Measurements from ENCODE around the gene PPA2. TPM values are rescaled to one million over a fixed set of nuclear protein-coding genes. Genes with fewer than 3 reads are reported as not detected.
"Not testable (repeated sequence)": the region's sequence is repeated elsewhere in the genome, so short reads cannot be mapped to it uniquely, and the experiment has no call there.

PPA2 gene
- total RNA-seq: 157 TPM

GRCh38 chr4:105473324-105474098, at the start of gene PPA2:
TSS of gene PPA2 (minus strand) at chr4:105474062. CDS start at chr4:105474050, 12 bp downstream.
- DNase-seq: peak; percentile 94

DNA sequence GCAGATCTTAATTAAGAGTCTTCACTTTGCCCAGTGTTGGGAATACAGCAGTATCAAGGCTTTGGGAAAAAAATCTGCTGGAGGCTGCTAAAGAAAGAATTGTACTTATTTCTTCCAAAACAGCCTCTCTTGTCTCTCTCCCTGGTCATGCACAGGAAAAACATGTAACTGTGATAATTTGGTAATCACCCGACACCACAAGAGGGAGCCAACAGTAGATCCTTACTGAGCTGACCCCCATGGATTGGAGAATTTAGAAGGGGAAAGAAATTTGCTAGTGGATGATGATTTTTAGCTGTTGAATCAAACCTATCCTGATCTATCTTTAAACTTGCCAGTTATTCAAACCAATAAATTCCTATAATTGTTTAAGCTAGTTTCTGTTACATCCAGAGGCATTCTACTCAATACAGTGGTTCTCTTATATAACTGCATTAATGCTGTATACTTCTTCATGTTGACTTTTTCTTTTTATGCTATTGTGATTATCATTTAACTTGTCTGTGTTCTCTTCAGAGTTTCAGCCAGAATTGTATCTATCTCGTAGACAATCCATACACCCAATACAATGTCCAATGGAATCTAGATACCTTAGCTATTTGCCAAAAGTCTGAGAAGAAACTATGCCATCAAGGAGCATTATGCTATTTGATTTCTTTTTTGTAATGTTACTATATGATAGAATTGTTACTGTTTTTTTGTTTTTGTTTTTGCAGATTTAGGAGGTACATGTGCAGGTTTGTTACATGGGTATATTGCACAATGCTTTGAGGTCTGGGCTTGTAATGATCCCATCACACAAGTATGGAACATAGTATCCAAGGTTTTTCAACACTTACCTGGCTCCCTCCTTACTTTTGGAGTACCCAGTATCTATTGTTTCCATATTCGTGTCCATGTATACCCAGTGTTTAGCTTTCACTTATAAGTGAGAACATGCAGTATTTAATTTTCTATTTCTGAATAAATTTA, 47.2 kb upstream of the PPA2 start:
- peak; percentile 65 for DNase-seq

DNA sequence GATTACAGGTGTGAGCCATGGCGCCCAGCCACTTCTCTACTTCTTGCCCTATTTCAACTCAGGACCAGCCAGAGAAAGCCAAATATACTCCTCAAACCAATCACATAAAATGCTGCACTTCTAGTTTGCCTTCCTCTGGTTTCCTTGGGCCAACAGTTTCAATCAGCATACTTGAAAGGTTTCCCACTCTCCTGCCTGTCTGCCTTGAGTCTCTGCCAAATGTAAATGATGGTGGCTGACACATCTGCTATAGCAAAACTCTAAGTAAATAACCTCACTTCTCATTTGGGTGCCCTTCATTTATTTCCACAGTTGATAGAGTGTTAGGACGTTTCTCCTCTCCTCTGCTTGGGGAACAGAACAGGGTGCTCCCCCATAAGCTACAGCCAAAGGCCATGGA, 36.4 kb upstream of the PPA2 start:
- DNase-seq: no peak

GRCh38 chr4:105509714-105510113, 35.9 kb upstream of the PPA2 start:
- DNase-seq: no peak

- no peak for DNase-seq
Measured at GRCh38 chr4:105509291-105509690, 35.4 kb upstream of the PPA2 start.

DNA sequence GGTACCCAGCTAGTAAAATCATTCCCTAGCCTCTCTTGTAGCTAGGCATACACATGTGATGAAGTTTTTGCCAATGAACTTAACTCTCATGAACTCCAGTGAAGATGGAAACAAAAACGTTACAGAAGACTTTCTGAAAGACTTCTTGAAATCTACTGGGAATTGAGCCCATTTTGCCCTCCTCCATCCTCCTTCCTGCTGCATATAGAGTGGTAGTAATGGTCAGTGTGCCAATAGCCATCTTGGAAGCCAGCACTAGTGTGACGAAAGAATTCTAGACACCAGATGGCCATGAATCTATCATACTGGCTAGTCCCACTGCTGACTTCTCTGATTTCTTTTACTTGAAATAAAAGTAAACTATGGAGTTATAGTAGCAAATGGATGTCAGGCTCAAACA, 30.9 kb upstream of the PPA2 start:
- DNase-seq: no peak

DNA sequence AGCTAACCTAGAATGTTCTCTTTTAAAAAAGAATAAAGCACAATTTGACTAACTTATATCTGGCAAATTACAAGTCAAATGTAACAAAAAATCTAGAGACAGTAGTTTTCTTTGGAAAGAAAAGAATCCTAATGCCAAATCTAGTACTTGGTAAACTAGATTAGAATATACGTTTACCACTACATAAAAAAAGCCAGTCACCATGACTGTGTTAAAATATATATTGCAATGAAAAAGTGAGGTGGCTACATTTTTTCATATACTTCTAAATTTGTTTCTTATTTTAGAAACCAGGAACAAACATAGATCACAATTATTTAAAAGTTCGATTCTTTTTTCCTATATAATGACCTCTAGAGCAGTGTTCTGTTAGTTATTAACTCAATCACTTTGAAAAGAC, 29.6 kb upstream of the PPA2 start:
- no peak for DNase-seq

DNA sequence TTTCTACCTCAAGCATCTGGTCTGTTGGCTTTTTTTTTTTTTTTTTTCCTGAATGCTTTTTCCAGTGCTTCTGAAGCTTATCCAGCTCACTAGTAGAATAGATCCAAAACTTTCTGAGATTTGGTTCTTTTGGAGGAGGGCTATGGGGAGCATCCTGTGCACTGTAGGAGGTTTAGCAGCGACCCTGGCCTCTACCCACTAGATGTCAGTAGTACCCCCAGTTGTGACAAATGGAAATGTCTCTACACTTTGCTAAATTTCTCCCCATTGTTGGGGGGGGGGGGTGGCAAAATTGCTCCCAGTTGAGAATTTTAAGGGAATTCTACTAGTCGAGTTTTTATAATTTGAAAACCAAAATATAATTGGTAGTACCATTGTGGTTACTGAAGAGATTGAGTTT, 23.0 kb upstream of the PPA2 start:
- DNase-seq: no peak

DNA sequence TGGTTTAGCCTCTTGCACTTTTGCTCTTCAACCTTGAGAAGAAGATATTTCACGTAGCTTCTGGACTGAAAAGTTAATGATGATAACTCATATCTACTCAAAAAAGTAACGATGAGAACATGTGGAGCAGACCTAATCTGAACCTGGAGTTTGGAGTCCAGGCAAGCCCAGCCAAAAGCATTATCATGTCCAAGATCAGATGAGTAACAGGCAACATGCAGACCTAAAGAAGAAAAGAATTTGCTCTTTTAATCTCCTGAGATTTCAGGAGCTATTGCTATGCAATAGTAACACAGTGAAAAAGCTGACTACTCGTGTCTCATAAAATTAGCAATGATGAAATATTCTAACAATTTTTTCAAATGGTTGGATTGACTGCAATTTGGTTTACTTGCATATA, 21.8 kb upstream of the PPA2 start:
- no peak for DNase-seq

DNA sequence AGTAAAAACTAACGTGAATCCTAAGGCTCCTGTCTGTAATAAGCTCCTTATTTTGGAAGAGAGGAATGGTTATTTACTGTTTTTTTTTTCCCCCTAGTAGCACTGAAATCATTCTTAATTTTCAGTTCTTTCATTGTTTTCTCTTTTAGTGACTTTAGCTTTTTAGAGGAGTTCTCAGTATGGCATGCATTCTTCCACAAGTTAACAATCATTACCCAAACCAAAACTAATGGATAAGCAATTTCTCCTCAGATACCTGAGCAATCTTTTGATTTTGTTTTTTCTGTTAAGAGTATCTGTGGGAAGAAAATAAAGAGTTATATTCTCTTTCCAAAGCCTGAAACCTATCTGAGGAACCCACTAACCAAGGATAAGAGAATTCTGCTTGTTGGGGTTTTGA, 16.7 kb upstream of the PPA2 start:
- no peak for DNase-seq

DNA sequence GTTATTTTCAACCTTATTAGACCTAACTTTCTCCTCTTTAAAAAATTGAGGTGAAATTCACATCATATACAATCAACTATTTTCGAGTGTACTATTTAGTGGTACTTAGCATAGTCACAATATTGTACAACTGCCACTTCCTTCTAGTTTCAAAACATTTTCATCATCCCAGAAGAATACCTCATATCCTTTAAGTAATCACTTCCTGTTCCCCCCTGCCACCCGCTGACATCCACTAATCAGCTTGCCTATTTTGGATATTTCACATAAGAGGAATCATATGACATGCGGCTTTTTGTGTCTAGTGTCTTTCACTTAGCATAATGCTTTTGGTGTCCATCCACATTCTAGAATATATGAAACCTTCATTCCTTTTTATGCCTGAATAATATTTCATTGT, 10.0 kb upstream of the PPA2 start:
- no peak for DNase-seq

DNA sequence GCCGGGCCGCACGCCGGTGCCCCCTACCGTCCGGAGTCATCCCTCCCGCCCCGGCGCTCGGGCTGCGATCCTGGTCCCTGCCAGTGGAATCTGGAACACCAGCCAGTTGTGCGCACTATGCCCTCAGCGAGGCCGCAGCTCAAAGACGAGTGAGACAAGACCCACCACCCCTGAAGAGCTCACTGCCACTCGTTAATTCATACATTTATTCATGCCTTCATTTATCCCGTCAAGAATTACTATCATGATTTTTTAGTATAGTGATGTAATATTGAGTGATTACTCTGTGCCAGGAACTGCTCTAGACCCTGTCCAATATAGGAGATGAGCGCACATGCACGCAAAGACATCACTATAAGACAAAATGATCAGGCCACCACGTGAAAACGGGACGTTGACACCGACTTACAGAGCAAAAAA, 247 bp upstream of the PPA2 start:
- peak; percentile 95 for DNase-seq

GRCh38 chr4:105472871-105473323, 965 bp downstream of the PPA2 start:
- DNase-seq: no peak

- peak; percentile 92 for DNase-seq
Measured at GRCh38 chr4:105471566-105472176, 2.2 kb downstream of the PPA2 start.

DNA sequence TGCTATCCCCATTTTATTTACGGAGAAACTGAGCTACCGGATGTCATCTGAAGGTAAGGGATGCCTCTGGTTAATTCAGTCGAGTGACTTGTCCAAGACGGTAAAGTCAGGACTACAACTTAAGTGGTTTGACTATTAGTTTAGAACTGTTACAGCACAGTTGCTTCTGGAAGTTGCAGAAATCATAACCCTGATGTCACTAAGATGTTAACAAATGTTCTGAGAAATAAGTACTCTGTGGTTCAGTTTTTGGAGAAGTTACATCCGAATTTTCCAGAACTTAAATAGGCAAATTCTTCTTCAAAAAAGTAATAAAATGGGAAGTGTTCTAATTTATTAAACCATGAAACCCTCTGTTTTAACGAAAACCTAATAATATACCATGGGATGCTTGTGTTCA, 3.1 kb downstream of the PPA2 start:
- no peak for DNase-seq

DNA sequence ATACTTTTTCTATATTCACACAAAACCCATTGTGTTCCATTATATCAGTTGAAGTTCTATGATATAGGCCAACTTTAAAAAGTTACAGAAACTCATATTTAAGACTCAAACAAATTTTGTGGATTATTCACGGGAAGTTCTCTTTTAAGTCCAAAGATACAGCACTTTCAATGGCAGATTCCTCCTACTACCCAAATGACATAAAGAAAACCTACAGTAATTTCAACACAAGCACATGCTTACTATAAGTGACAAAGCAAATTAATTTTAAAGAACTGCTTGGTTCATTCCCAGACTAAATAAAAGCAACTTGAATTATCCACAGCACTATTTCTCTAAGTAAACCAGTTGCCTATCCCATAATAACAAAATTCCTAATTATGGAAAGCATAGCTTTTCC, 4.1 kb downstream of the PPA2 start:
- DNase-seq: no peak

DNA sequence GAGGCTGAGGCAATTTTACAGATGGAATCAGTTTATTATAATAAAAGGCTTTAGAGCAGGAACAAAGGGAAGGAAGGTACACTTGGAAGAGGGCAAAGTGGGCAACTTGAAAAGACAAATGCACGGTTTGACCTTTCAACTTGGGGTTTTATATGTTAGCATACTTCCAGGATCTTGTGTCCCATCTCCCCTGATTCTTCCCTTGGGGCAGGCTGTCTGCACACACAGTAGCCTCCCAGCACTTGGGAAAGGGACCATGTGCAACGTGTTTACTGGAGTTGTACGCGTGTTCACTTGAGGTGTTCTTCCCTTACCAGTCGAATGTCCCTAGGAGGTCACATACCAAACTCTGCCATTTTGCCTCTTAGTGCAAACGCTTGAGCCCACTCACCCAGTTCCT, 7.3 kb downstream of the PPA2 start:
- no peak for DNase-seq

- not testable (repeated sequence) for DNase-seq
Measured at GRCh38 chr4:105464563-105464962, 9.3 kb downstream of the PPA2 start.

- DNase-seq: no peak
Measured at GRCh38 chr4:105462576-105462975, 11.3 kb downstream of the PPA2 start.

DNA sequence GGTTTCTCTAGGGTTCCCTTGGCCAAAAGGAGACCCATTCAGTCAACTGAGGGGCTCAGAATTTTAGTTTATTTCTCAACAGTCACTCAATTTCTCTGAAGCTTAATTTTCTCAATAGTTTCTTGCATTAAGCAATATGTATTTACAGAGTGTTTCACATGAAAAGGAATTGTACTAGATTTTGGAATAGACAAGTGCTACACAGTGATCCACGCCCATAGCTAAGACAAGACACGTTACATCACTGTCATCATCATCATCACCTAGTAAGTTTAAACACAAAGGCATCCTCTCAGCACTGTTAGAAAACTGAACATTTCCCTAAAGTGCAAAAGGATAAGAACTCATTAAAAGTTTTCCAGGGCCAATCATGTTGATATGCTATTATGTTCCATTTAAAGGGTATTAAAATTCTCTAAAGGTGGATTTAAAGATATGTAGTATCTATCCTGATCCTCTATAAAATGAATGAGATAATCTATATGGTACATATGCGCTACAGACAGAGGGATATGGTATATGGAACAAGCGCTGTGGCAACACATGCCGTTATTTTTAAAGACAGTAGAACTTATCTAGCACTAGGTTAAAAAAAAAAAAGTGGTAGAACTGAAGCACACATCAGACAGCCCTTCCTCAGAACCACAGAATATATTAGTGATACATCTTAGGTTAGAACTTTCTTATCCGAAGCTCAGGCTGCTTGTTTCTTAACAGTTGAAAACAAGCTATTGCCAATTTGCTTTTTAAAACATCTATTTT, 12.1 kb downstream of the PPA2 start:
- DNase-seq: no peak

DNA sequence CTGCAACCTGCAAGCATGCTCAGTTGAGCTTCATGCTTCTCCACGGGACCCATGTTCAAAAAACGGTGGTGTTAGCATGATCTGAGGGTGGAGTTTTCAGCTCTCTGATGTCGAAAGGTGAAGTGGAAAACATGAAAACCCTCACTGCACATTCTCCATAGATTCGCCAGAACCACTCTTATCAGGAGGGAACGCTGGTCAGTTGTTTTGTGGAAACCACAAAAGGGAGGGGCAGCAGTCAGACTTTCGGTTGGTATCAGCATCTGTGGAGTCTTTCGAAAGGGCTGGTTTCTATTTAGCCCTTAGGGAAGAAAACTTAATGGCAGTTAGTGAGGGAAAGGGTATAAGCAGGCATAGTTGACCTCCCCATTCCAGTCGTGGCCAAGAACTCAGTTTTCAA, 12.6 kb downstream of the PPA2 start:
- no peak for DNase-seq

DNA sequence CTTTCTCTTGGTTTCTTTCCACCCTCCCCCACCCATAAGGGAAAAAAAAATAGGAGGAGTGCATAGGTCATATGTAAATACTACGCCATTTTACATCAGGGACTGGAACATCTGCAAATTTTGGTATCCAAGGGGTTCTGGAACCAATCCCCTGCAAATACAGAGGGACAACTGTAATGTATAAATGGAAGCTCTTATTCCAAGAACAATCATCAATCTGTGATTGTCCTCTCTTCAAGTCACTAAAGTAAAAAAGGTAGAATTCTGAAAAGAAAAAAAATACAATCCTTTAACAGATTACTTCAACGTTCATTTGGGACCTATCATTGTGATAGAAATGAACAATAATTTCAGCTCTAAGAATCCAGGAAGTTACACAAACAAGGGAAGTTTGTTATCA, 13.6 kb downstream of the PPA2 start:
- DNase-seq: no peak
